Stimulated activated CD4-positive, alpha-beta T cell treated with anti-CD3 and anti-CD28 coated beads, Interleukin-15, amount 100 ng/mL, for 1 hour (primary cell): Measurements from ENCODE around the gene SPRR2A.
"Not testable (repeated sequence)": the region's sequence is repeated elsewhere in the genome, so short reads cannot be mapped to it uniquely, and the experiment has no call there.

Experiments used
- DNase-seq, 2 donors: peaks; one replicate each; pipeline ENCODE4 v3.0.0-alpha.2; 2020; ENCODE audit warnings: low read depth in 1 of 2, low spot score in 1 of 2

The SPRR2A gene

GRCh38 chr1:153025797-153026196, 31.5 kb downstream of the SPRR2A start:
- no peak for DNase-seq

- DNase-seq, result no peak
Observed at GRCh38 chr1:153024413-153024812, 32.9 kb downstream of the SPRR2A start.

GRCh38 chr1:153023109-153023508, 34.2 kb downstream of the SPRR2A start:
- no peak for DNase-seq

- not testable (repeated sequence) for DNase-seq
Observed at GRCh38 chr1:153022340-153022739, 35.0 kb downstream of the SPRR2A start.

DNA sequence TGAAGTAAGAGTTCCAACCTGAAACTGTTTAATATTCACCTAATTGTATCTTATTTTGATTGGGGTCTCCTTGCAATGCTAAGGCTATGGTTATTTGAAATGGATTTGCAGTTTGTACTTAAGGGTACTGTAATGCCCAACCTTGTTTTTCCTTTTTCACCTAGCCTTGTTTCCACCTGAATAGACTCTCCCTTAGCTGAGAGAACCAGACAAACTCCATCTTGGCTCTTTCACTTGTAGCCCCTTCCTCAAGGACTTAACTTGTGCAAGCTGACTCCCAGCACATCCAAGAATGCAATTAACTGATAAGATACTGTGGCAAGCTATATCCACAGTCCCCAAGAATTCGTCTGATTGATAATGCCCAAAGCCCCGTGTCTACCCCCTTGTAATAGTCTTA, 35.5 kb downstream of the SPRR2A start:
- not testable (repeated sequence) for DNase-seq

DNA sequence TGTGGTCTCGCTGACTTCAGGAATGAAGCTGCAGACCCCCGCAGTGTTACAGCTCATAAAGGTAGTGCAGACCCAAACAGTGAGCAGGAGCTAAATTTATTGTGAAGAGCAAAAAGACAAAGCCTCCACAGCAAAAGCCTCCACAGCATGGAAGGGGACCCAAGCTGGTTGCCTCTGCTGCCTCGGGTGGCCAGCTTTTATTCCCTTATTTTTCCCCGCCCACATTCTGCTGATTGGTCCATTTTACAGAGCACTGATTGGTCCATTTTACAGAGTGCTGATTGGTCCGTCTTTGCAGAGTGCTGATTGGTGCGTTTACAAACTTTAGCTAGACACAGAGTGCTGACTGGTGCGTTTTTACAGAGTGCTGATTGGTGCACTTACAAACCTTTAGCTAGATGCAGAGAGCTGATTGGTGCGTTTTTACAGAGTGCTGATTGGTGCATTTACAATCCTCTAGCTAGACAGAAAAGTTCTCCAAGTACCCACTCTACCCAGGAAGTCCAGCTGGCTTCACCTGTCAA, 46.0 kb downstream of the SPRR2A start:
- DNase-seq, result not testable (repeated sequence)
